HEK293 (cell line): ENCODE measurements around the gene HEATR9.
A peak's percentile ranks its signal among the peaks of the same experiment; 100 is the strongest.

ENCODE experiments used
- CTCF ChIA-PET: fragments of 350-600 bp; formaldehyde crosslinking; extraction: SDS; loops from one replicate; lab custom pipeline; 2021; ENCODE audit warnings: antibody characterized with exemption; lab: Yijun Ruan, JAX
- POLR2A ChIA-PET: fragments of 300-600 bp; formaldehyde crosslinking; extraction: SDS; loops from one replicate; lab custom pipeline; 2020; ENCODE audit warnings: antibody characterized with exemption, inconsistent platforms; lab: Yijun Ruan, JAX
- H3K27ac ChIP-seq: fragments of 200-500 bp; sonication (Bioruptor generic); 2 replicates; pipeline ENCODE4 v1.5.1; 2014; ENCODE audit warnings: low read depth, low read length, control low read depth, inconsistent platforms; ENCODE audit errors: extremely low read depth
- H3K36me3 ChIP-seq, 2 experiments: fragments of 200-500 bp in 1 of 2; sonication (Bioruptor generic) in 1 of 2; 1 replicate in 1 of 2; 2 replicates in 1 of 2; pipeline ENCODE4 v1.5.1; 2014 to 2017; ENCODE audit warnings: inconsistent platforms in 2 of 2, low read length in 2 of 2; ENCODE audit not compliant: control insufficient read depth in 2 of 2, insufficient read depth in 1 of 2
- H3K4me1 ChIP-seq: fragments of 200-500 bp; sonication (Bioruptor generic); 2 replicates; pipeline ENCODE4 v1.5.1; 2014; ENCODE audit warnings: mild to moderate bottlenecking, low read length, inconsistent platforms; ENCODE audit not compliant: control insufficient read depth, insufficient read depth
- H3K4me3 ChIP-seq: 2 replicates; pipeline ENCODE4 v1.5.1; 2011; ENCODE audit warnings: low read depth, mild to moderate bottlenecking, control low read depth, low read length, moderate library complexity
- H3K9me3 ChIP-seq: fragments of 200-500 bp; sonication (Bioruptor generic); 2 replicates; pipeline ENCODE4 v1.5.1; 2014; ENCODE audit warnings: low read depth, low read length, inconsistent platforms; ENCODE audit not compliant: control insufficient read depth, insufficient read depth
- HOXD13 ChIP-seq: sonication (generic); formaldehyde crosslinking; IDR thresholded peaks from 2 replicates; pipeline ENCODE4 v1.8.0; 2022; ENCODE audit warnings: missing genetic modification reagents, borderline replicate concordance
- KLF7 ChIP-seq: fragments of 450-650 bp; formaldehyde crosslinking; IDR thresholded peaks from 2 replicates; pipeline ENCODE4 v1.5.1; 2016; ENCODE audit warnings: missing biosample characterization, missing genetic modification characterization, borderline replicate concordance
- MYNN ChIP-seq: fragments of 450-650 bp; formaldehyde crosslinking; IDR thresholded peaks from 2 replicates; pipeline ENCODE4 v1.5.1; 2016; ENCODE audit warnings: missing biosample characterization, missing genetic modification characterization, borderline replicate concordance
- PATZ1 ChIP-seq: fragments of 450-650 bp; formaldehyde crosslinking; IDR thresholded peaks from 2 replicates; pipeline ENCODE4 v1.5.1; 2016; ENCODE audit warnings: missing biosample characterization, missing genetic modification characterization
- SP3 ChIP-seq: fragments of 450-650 bp; formaldehyde crosslinking; IDR thresholded peaks from 2 replicates; pipeline ENCODE4 v1.5.1; 2016; ENCODE audit warnings: missing biosample characterization, missing genetic modification characterization
- ZBTB11 ChIP-seq: fragments of 450-650 bp; formaldehyde crosslinking; conservative IDR thresholded peaks from 2 replicates; pipeline ENCODE4 v1.5.1; 2016; ENCODE audit warnings: low read depth, missing biosample characterization, missing genetic modification characterization
- ZNF184 ChIP-seq: fragments of 450-650 bp; IDR thresholded peaks from 2 replicates; pipeline ENCODE4 v1.5.1; 2018; ENCODE audit warnings: missing biosample characterization, mild to moderate bottlenecking, missing genetic modification characterization
- ZNF223 ChIP-seq: fragments of 450-650 bp; formaldehyde crosslinking; IDR thresholded peaks from 2 replicates; pipeline ENCODE4 v1.5.1; 2016; ENCODE audit warnings: missing biosample characterization, missing genetic modification characterization
- ZNF350 ChIP-seq: fragments of 450-650 bp; formaldehyde crosslinking; IDR thresholded peaks from 2 replicates; pipeline ENCODE4 v1.5.0; 2017; ENCODE audit warnings: missing biosample characterization, mild to moderate bottlenecking, missing genetic modification characterization
- ZNF354C ChIP-seq: fragments of 450-650 bp; formaldehyde crosslinking; IDR thresholded peaks from 2 replicates; pipeline ENCODE4 v1.5.1; 2016; ENCODE audit warnings: missing biosample characterization, missing genetic modification characterization, low read depth, borderline replicate concordance
- ZNF362 ChIP-seq: fragments of 450-650 bp; formaldehyde crosslinking; IDR thresholded peaks from 2 replicates; pipeline ENCODE4 v1.5.1; 2016; ENCODE audit warnings: missing biosample characterization, missing genetic modification characterization
- ZNF366 ChIP-seq: fragments of 450-650 bp; formaldehyde crosslinking; conservative IDR thresholded peaks from 2 replicates; pipeline ENCODE4 v1.5.1; 2016; ENCODE audit warnings: missing biosample characterization, missing genetic modification characterization
- ZNF48 ChIP-seq: fragments of 450-650 bp; formaldehyde crosslinking; IDR thresholded peaks from 2 replicates; pipeline ENCODE4 v1.5.1; 2016; ENCODE audit warnings: missing biosample characterization, missing genetic modification characterization
- ZNF548 ChIP-seq: fragments of 450-650 bp; formaldehyde crosslinking; IDR thresholded peaks from 2 replicates; pipeline ENCODE4 v1.5.1; 2016; ENCODE audit warnings: missing biosample characterization, missing genetic modification characterization
- ZNF624 ChIP-seq: fragments of 450-650 bp; formaldehyde crosslinking; IDR thresholded peaks from 2 replicates; pipeline ENCODE4 v1.5.1; 2017; ENCODE audit warnings: missing biosample characterization, missing genetic modification characterization
- ZNF654 ChIP-seq: fragments of 450-650 bp; formaldehyde crosslinking; IDR thresholded peaks from 2 replicates; pipeline ENCODE4 v1.5.1; 2016; ENCODE audit warnings: low read depth, missing biosample characterization, missing genetic modification characterization
- ZNF843 ChIP-seq: fragments of 450-650 bp; formaldehyde crosslinking; IDR thresholded peaks from 2 replicates; pipeline ENCODE4 v1.5.1; 2016; ENCODE audit warnings: missing biosample characterization, missing genetic modification characterization
- TF ChIP-seq, protein P1 (sequence below): fragments of 450-650 bp; formaldehyde crosslinking; IDR thresholded peaks from 2 replicates; pipeline ENCODE4 v1.5.1; 2016; ENCODE audit warnings: missing biosample characterization, missing genetic modification characterization

HEATR9 gene

DNA sequence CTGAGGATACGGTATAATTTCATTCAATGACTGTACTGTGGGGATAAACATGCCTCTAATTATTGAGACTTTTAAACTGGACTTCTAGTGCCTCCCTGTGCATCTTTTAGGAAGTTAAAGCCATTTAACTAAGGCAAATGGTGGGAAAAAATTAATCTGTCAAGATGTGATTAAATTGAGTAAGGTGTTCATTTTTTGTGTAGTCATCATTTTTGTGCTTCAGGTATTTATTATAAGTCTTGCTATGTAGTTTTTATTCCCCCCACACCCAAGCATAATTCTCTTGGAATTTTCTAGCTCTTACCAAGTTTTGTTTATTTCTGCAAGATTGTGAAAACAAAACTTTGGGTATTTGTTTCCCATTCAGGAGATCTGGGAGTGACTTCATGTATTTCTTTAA lies 49.2 kb downstream of the HEATR9 start:
- Histone ChIP-seq H3K27ac (no peak overlapping the region), H3K9me3 (no peaks in the 10 kb centered on the region), H3K36me3 (peaks cover 88 to 96% of the 10 kb centered on the region in 2 experiments), H3K4me1 (no peaks in the 10 kb centered on the region; the same call in 1 of the 2 replicates)
- CTCF ChIA-PET, result interaction anchor here (0.6 to 4.7 kb wide), 11 partner anchors 10 to 280 kb away, joined by 3 to 26 read pairs (median 5); partner anchors contain the start of gene TAF15
- POLR2A ChIA-PET, result interaction anchor here (1.0 to 3.8 kb wide), 2 partner anchors 9 to 11 kb away, joined by 5 to 33 read pairs; partner anchors contain the start of gene TAF15
- TF ChIP-seq HOXD13 (CRISPR knock-in tag), result no peak
- 0 out of 2 replicates have a peak, but pooled peaks have one; percentile 5 for TF ChIP-seq ZNF654 (tag by site-specific recombination)
- TF ChIP-seq, protein P1, sequence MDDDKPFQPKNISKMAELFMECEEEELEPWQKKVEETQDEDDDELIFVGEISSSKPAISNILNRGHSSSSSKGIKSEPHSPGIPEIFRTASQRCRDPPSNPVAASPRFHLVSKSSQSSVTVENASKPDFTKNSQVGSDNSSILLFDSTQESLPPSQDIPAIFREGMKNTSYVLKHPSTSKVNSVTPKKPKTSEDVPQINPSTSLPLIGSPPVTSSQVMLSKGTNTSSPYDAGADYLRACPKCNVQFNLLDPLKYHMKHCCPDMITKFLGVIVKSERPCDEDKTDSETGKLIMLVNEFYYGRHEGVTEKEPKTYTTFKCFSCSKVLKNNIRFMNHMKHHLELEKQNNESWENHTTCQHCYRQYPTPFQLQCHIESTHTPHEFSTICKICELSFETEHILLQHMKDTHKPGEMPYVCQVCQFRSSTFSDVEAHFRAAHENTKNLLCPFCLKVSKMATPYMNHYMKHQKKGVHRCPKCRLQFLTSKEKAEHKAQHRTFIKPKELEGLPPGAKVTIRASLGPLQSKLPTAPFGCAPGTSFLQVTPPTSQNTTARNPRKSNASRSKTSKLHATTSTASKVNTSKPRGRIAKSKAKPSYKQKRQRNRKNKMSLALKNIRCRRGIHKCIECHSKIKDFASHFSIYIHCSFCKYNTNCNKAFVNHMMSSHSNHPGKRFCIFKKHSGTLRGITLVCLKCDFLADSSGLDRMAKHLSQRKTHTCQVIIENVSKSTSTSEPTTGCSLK (tag by site-specific recombination), result no peak
- TF ChIP-seq, all 188 proteins: peak for 1
- H3K4me3 ChIP-seq, result no peak overlapping the region

GRCh38 chr17:35817196-35817595 lies 51.5 kb downstream of the HEATR9 start:
- Histone ChIP-seq H3K9me3 (no peaks in the 10 kb centered on the region), H3K27ac (no peak overlapping the region), H3K36me3 (peaks cover 74 to 93% of the 10 kb centered on the region in 2 experiments), H3K4me1 (peaks cover 2% of the 10 kb centered on the region), H3K4me3 (no peak overlapping the region)
- POLR2A ChIA-PET, result interaction anchor here (0.7 to 3.8 kb wide), 5 partner anchors 8 to 728 kb away, joined by 3 to 33 read pairs (median 4); partner anchors contain the start of gene TAF15
- CTCF ChIA-PET, result interaction anchor here (0.6 to 4.7 kb wide), 8 partner anchors 8 to 1151 kb away, joined by 3 to 26 read pairs (median 4); partner anchors contain the start of gene TAF15
- no peak for TF ChIP-seq ZNF624 (tag by site-specific recombination)
- TF ChIP-seq ZNF223 (tag by site-specific recombination), result no peak
- TF ChIP-seq ZNF48 (tag by site-specific recombination), result no peak
- TF ChIP-seq ZNF184, result no peak
- no peak for TF ChIP-seq ZNF354C
- TF ChIP-seq ZNF350, result no peak
- TF ChIP-seq SP3 (tag by site-specific recombination), result no peak
- TF ChIP-seq ZNF843, result no peak
- TF ChIP-seq ZBTB11 (tag by site-specific recombination), result no peak
- TF ChIP-seq ZNF366 (tag by site-specific recombination), result no peak
- no peak for TF ChIP-seq ZNF548 (tag by site-specific recombination)
- TF ChIP-seq KLF7, result no peak
- TF ChIP-seq MYNN (tag by site-specific recombination), result no peak

- no peaks in the 10 kb centered on the region for H3K9me3 ChIP-seq
- TF ChIP-seq ZNF354C (no peak), PATZ1 (tag by site-specific recombination) (peak; percentile 17; the same call in 1 of the 2 replicates), ZNF362 (tag by site-specific recombination) (peak; percentile 88)
- ChIA-PET CTCF (interaction anchor here (0.6 to 4.7 kb wide), 6 partner anchors 7 to 1151 kb away, joined by 3 to 26 read pairs (median 4); partner anchors contain the start of gene TAF15), POLR2A (interaction anchor here (0.6 to 2.2 kb wide), 8 partner anchors 9 to 790 kb away, joined by 3 to 10 read pairs (median 4); partner anchors contain the start of gene PEX12)
- H3K4me1 ChIP-seq, result peaks cover 5% of the 10 kb centered on the region
- no peak overlapping the region for H3K4me3 ChIP-seq
- H3K27ac ChIP-seq, result no peak overlapping the region
- H3K36me3 ChIP-seq, result peaks cover 74 to 88% of the 10 kb centered on the region in 2 experiments
Measured at GRCh38 chr17:35816723-35817122, 52.0 kb downstream of the HEATR9 start.
